Fibroblast of skin of left quadriceps (primary cell): ENCODE measurements around the gene XRCC2.
A peak's percentile ranks its signal among the peaks of the same experiment; 100 is the strongest.
"Not testable (repeated sequence)": the region's sequence is repeated elsewhere in the genome, so short reads cannot be mapped to it uniquely, and the experiment has no call there.

Source experiments
- DNase-seq, 2 experiments: peaks; one replicate each; pipeline ENCODE4 v3.0.0-alpha.2; 2013; ENCODE audit warnings: low read depth in 2 of 2

The XRCC2 gene

DNA sequence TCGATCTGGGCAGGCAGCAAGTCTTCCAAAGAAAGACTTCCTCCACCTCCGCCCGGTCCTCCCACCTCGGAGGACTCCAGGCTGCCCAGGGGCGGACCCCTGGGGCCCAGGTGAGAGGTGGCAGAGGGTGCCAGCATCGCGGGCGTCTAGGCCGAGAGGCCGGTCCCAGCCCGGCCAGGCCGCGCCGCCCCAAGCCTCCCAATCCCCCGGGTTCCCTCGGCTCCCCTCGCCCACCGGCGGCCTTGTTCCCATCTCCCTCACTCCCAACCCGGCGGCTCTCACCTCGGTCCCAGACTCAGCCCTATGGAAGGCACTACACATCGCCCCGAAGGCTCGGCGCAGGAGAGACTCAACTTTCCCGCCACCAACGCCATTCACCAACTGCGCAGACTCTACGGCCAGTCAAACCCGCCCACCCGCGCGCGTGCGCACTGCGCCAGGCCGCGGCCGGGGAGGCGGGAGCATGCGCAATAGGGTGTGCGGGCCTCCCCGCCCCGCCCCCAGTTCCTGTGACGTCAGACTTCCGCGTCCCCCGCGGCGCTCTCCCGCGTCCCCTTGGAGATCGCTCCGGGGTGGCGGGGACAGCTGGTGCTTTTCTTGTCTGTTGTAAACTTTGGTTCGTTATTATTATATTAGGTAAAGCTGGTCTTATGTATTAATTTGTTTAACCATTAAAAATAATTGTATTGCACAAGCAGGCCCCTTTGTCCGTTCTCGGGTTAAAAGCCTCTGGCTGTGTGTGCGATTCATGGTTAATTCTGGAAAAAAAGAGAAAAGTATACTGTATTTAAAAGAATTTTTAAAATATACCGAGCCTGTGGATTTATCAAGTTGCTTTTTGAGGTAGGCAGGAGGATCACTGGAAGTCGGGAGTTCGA lies at the start of gene XRCC2:
Gene XRCC2 (minus strand): TSS at position 383 of the 878 bp plus-strand sequence. CDS start 62 bp downstream, at position 321.
- DNase-seq: peak; percentile 80

DNA sequence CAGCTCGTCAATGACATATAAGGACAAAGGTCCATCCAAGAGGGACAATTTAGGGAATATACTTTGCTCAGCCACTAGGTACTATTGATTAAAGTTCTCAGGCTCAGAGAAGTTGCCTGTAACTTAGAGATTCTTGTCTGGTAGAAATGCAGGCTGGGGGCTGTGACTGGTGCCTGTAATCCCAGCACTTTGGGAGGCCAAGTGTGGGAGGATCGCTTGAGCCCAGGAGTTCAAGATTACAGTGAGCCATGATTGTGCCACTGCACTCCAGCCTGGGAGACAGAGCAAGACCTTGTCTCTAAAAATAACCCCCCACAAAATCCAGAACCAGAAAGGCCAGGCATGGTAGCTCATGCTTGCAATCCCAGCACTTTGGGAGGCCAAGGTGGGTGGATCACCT lies 47.4 kb upstream of the XRCC2 start:
- DNase-seq: no peak

DNA sequence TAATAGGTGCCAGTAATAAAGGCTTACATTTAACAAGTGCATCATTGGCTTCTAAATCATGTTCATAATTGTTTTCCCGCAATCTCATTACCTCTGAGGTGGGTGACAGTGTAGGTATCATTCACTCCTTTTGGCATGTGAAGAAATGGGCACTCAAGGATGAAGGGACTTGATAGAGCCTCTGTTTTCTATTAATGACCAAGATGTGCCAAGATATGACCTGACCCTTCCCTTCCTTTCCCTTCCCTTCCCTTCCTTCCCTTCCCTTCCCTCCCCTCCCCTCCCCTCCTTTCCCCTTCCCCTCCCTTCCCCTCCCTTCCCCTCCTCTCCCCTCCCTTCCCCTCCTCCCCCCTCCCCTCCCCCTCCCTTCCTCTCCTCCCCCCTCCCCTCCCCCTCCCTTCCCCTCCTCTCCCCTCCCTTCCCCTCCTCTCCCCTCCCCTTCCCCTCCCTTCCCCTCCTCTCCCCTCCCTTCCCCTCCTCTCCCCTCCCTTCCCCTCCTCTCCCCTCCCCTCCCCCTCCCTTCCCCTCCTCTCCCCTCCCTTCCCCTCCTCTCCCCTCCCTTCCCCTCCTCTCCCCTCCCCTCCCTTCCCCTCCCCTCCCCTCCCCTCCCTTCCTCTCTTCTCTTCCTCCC lies 36.6 kb upstream of the XRCC2 start:
- not testable (repeated sequence) for DNase-seq

GRCh38 chr7:152711444-152711944 lies 35.6 kb upstream of the XRCC2 start:
- DNase-seq: no peak

DNA sequence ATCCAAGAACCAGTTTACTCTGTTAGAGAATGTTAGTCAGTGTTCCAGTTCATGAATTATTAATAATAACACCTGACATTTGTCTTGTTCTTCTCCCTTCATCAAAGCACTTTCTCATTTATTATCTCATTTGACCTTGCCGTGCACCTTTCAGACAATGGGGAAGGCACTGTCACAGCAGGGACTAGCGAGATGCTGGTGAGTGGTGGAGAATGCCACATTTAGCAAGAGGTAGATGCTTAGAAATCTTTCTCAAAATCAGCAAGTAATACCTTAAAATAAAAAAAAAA lies 34.2 kb upstream of the XRCC2 start:
- no peak for DNase-seq

- no peak for DNase-seq
Measured at GRCh38 chr7:152709287-152710152, 33.6 kb upstream of the XRCC2 start.

DNA sequence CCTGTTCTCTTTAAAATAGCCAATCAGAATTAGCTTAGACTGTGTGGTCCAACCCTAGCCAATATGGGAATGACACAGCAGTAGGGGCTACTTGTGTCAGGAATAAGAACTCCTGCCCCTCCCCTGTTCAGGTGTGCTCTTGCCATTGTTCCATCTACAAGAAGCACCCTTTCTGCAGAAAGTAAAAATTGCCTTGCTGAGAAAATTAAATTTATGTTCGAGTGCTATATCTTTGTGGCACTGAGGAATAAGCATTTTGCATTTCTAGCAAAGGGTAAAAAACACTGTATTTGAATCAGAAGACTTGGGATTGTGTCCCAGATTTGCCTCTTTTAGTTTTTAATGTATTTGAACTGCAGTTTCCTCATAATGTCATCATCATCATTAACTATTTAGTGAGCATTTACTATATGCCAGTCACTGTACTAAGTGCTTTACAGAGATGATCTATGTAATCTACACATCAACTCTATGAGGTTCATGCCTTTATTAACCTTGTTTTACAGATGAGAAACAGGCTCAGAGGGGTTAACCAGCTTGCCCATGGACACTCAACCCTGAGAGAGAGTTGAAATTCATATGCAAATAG lies 28.9 kb upstream of the XRCC2 start:
- DNase-seq: no peak

- no peak for DNase-seq
Measured at GRCh38 chr7:152699079-152699478, 23.1 kb upstream of the XRCC2 start.

GRCh38 chr7:152697268-152697974 lies 21.5 kb upstream of the XRCC2 start:
- not testable (repeated sequence) for DNase-seq

DNA sequence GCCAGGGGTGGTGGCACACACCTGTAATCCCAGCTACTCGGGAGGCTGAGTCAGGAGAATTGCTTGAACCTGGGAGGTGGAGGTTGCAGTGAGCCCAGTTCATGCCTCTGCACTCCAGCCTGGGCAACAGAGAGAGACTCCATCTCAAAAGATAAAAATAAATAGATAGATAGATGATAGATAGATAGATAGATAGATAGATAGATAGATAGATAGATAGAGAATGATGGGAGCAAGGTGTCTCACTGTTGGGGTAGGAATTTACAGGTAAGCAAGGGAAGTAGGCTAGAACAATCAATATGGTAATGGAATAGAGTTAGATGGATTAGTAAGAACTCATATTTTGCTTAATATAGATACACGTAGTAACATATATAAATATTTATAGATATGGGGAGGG lies 16.3 kb upstream of the XRCC2 start:
- not testable (repeated sequence) for DNase-seq

GRCh38 chr7:152683297-152683696 lies 7.4 kb upstream of the XRCC2 start:
- no peak for DNase-seq

- no peak for DNase-seq
Measured at GRCh38 chr7:152677808-152678670, 2.1 kb upstream of the XRCC2 start.

- DNase-seq: no peak
Measured at GRCh38 chr7:152674860-152675758, 832 bp downstream of the XRCC2 start.

DNA sequence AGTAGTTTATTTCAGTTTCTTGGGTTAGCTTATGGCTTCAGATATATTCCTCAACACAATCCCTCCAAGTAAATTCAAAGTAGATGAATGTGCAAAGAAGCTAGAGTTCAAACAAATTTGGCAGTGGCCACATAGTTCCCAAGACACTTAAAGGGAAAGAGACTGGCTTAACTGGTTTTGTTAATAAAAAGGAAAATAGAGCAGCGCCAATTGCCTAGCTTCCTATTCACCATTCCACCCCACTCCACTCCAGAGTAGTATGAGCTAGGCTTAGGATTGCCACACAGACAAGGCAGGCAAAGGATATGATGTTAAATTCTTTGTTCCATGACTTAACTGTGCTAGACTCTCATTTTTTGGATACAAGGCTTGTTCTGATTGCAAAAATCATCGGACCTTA lies 2.0 kb downstream of the XRCC2 start:
- no peak for DNase-seq

DNA sequence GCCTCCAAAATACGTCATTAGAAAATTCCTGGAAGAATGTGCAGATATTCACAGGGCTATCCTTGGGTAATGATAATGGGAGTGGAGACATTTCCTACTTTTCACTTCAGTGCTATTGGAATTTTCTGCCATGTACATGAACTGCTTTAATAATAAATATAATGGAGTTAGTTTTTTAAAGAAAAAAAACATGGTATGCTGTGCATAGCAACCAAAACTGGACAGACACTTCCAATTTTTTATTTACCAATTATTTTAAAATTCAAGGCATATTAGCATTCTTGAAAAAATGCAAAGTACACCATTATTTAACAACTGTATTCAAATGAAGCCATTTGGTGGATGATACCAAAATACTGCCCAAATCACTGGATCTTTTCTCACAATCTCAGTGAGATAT lies 3.3 kb downstream of the XRCC2 start:
- DNase-seq: no peak

GRCh38 chr7:152669758-152670157 lies 6.2 kb downstream of the XRCC2 start:
- DNase-seq: no peak

DNA sequence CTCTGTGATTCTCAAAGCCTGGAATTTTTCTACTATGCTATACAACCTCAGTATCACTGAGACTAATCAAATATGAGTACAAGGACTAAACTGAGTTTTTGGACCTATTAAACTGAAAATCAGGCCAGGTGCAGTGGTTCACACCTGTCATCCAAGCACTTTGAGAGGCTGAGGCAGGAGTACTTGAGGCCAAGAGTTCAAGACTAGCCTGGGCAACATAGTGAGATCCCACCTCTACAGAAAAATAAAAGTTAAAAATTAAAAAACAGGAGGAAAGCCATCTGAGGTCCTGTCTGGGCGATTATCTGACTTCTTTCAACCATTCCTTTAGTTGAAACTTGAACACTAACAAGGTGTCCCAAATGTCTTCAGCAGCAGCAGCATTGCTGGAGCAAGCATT lies 7.0 kb downstream of the XRCC2 start:
- no peak for DNase-seq

GRCh38 chr7:152667958-152668357 lies 8.0 kb downstream of the XRCC2 start:
- DNase-seq: no peak

DNA sequence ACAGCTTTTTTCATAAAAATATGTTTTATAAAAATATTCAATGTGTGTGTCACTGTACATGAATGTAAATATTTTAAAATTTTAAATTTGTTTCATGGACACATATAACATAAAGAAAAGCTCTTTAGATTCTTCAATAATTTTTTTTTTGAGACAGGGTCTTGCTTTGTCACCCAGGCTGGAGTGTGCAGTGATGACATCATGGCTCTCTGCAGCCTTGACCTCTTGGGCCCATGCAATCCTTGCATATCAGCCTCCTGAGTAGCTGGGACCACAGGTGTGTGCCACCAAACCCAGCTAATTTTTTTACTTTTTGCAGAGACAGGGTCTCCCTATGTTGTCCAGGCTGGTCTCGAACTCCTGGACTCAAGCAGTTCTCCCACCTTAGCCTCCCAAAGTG lies 9.9 kb downstream of the XRCC2 start:
- DNase-seq: no peak
